ENCODE data around the gene CLN6.
"Not testable (repeated sequence)": the region's sequence is repeated elsewhere in the genome, so short reads cannot be mapped to it uniquely, and the experiment has no call there.

Gene CLN6

DNA sequence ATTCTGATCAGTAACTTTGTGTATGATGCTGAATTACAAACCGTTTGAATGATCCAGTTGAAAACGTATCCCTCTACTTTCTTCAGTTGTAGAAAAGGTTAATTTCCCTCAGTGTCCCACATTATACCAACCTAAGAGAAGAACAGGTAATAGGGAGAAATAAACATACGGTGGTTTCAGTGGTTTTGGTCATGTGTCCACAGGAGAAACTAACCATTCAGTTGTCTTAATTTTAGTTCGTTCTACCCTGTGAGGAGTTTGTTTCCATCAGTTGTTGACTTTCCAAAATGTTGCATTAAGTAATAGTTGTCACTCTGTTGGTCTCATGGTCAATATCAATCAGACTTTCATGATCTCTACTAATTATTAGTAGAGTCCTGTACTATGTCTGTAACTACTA is 39.5 kb downstream of the CLN6 start:
- DNase-seq (ENCODE audit: low spot score): no peak

GRCh38 chr15:68188647-68189046 is 40.9 kb downstream of the CLN6 start:
- no peak for DNase-seq (ENCODE audit: low spot score)

- no peak for DNase-seq (ENCODE audit: low spot score)
These were observed 42.0 kb downstream of the CLN6 start for GRCh38 chr15:68187559-68187958.

DNA sequence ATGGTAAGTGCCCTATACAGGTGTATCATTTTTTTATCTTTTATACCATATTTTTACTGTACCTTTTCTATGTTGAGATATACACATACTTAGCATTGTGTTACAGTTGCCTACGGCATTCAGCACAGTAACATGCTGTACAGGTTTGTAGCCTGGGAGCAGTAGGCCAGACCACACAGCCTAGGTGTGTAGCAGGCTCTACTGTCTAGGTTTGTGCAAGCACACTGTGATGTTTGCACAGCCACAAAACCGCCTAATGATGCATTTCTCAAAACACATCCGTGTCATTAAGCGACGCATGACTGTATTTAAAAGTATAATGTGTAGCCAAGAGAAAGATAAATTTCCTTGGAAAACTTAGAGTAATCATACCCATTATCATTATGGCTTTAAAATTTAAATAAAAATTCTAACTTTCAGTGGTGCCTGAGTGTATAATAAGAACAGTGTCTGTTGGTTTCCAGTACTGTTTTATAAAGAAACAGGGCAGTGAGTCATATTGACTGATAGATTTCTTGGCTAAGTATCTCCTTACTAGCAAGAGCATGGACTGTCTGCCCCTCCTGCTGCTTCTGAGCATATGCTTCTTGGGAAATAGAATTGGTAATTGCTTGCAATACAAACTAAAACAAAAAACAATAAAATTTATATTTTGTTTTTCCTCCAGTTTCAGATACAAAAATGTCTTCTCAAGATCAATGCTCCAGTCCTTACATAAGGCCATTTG is 42.7 kb downstream of the CLN6 start:
- DNase-seq (ENCODE audit: low spot score): no peak

- no peak for DNase-seq (ENCODE audit: low spot score)
These were observed 44.7 kb downstream of the CLN6 start for GRCh38 chr15:68184616-68185480.

- no peak for DNase-seq (ENCODE audit: low spot score)
These were observed 45.8 kb downstream of the CLN6 start for GRCh38 chr15:68183616-68184315.

DNA sequence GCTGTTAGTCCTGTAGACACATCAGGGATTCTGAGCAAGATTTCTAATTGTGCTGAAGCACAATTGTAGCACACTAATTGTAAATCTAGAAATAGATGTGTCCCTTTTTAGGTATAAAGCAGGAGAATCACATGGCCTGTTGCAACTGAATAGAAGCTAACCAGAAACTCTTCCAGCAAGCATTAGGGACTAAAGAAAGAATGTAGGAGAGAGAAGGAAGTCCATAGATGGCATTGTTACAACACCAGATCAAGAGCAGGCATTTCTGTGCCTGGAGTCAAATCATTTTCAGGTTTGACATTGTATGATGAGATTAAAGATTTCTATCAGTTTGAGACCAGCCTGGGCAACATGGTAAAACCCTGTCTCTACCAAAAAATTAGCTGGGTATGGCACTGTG is 51.8 kb downstream of the CLN6 start:
- DNase-seq (ENCODE audit: low spot score): no peak

DNA sequence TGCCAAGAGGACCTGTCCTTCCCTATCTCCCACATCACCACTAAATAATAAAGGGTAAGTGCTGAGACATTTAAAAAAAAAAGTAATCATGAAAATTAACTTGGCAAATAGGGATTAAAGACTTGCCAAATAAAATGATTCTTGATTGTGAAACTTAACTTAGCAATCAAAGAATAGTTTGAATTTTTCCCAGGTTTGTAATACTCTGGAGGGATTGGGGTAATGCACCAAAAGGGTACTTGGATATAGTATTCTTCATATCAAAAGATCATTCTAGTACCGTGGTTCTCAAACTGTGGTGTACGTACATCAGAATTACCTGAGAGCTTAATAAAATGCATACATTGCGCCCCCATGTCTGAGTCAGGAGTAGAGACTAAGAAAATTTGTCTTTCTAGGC is 52.9 kb downstream of the CLN6 start:
- DNase-seq (ENCODE audit: low spot score): no peak

GRCh38 chr15:68175526-68175925 is 54.0 kb downstream of the CLN6 start:
- DNase-seq (ENCODE audit: low spot score): no peak

DNA sequence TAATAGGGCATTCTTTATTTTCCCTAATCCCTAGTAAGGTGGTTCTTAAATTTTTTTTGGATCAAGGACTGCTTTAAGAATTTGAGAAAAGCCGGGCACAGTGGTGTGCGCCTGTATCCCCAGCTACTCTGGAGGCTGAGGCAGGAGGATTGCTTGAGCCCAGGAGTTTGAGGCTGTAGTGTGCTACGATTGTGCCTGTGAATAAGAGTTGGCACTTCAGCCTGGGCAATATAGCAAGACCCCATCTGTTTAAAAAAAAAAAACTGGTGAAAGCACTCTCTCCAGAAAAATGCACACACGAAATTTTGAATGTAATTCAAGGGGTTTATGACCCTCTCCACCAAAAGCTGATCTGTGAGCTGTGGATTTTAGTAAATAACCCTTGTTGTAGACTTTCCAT is 56.4 kb downstream of the CLN6 start:
- no peak for DNase-seq (ENCODE audit: low spot score)

DNA sequence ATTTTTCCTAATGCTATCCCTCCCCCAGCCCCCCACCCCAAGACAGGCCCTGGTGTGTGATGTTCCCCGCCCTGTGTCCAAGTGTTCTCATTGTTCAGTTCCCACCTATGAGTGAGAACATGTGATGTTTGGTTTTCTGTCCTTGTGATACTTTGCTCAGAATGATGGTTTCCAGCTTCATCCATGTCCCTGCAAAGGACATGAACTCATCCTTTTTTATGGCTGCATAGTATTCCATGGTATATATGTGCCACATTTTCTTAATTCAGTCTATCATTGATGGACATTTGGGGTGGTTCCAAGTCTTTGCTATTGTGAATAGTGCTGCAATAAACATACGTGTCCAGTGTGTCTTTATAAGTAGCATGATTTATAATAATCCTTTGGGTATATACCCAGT is 57.5 kb downstream of the CLN6 start:
- not testable (repeated sequence) for DNase-seq (ENCODE audit: low spot score)

DNA sequence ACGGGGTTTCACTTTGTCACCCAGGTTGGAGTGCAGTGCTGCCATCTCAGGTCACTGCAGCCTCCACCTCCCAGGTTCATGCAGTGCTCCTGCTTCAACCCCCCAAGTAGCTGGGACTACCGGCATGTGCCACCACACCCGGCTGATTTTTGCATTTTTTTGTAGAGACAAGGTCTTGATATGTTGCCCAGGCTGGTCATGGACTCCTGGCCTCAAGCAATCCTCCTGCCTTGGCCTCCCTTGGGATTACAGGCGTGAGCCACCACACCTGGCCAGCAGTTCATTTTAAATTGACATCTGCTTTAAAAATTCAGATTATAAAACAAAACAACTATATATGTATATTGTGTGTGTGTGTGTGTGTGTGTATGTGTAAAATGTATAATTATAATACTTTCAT is 62.7 kb downstream of the CLN6 start:
- DNase-seq (ENCODE audit: low spot score): no peak

DNA sequence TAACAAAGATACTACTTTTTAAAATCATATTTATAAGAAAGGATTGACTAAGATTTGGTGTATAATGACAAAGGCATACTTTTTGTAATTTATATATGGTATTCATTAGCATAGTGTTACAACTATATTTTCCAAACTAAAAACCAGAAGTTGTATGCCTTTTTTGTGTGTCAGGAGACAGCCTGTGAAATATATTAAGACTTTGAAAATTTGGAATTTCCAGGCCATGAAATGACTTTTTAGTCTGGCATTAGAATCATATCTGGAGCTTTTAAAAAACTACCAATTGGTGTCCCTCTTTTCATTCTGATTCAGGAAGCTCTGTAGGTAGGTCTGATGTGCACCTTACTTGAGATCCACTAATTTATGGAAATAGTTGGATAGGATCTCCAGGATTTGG is 66.3 kb downstream of the CLN6 start:
- DNase-seq (ENCODE audit: low spot score): no peak

GRCh38 chr15:68158046-68158628 is 71.4 kb downstream of the CLN6 start:
- no peak for DNase-seq (ENCODE audit: low spot score)

- DNase-seq (ENCODE audit: low spot score): no peak
These were observed 72.5 kb downstream of the CLN6 start for GRCh38 chr15:68157074-68157473.
